HG03571 (cell line): ENCODE data around the gene GRID2.

Experiments
- ATAC-seq: cut with Tn5 transposase; IDR thresholded peaks from one replicate; pipeline ENCODE4 v1.9.1; 2021; ENCODE audit not compliant: unreplicated experiment

GRID2 gene

GRCh38 chr4:93467484-93468155 is 1163.9 kb downstream of the GRID2 start:
- no peak for ATAC-seq

GRCh38 chr4:93469560-93469959 is 1165.8 kb downstream of the GRID2 start:
- no peak for ATAC-seq

GRCh38 chr4:93475730-93476129 is 1172.0 kb downstream of the GRID2 start:
- no peak for ATAC-seq

- ATAC-seq = no peak
Observed at GRCh38 chr4:93478805-93479204, 1175.0 kb downstream of the GRID2 start.

DNA sequence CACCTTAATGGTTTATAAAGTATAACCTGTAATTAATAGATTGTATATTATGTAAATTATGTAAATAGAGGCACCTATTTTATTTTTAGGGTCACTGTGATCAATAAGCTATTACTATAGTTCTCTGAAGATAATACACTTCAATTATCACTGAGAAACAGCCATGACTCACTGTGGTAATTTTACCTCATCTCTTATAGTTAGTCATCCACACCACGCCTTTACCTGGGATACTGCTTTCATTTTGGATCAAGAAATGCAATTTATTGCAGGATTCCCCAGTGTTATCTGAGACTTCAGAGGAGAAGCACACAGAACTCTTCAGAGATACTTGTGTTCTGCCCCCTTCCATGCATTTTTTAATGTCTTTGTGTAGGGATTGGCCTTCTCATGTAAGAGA is 1176.7 kb downstream of the GRID2 start:
- ATAC-seq = no peak

GRCh38 chr4:93495346-93495745 is 1191.6 kb downstream of the GRID2 start:
- ATAC-seq = no peak

DNA sequence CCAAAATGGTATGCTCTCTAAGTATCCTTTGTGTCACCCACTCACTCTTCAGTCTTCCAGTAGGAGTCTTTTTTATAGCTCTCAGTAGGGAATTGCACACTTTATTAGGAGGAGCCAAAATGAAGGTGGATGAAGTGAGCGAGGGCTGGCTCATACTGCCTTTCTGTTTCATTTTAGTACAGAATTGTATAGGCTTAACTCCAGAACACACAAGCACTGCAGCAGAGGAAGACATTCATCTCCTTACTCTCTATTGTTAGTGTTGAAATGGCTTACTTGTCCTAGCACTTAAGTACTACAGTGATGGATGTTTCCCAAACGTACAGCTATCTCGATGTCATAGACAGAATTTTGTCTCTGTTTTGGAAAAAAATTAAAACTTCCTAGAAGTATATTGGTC is 1197.5 kb downstream of the GRID2 start:
- no peak for ATAC-seq

DNA sequence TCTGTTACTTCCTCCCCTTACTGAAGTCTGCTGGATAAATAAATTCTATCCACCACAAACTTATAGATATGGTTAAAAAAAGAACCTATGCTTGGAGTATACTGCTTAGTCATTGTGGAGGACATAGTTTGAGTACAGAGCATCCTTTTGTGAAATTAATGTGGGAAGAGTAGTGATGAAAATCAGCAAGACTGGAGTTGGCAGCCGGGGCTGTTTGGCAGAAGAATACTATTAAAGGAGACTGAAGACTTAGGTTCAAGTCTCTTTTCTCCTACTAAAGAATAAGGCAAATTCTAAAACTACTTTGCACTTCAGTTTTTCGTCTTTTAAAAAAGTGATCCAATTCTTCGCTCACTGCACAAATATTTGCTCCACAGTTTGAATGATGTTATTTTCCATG is 1198.2 kb downstream of the GRID2 start:
- ATAC-seq = no peak

GRCh38 chr4:93502991-93503390 is 1199.2 kb downstream of the GRID2 start:
- no peak for ATAC-seq

- ATAC-seq = no peak
Observed at GRCh38 chr4:93513851-93514250, 1210.1 kb downstream of the GRID2 start.

GRCh38 chr4:93515208-93515607 is 1211.4 kb downstream of the GRID2 start:
- ATAC-seq = no peak

GRCh38 chr4:93529692-93530372 is 1226.1 kb downstream of the GRID2 start:
- no peak for ATAC-seq

- no peak for ATAC-seq
Observed at GRCh38 chr4:93532234-93532633, 1228.5 kb downstream of the GRID2 start.

- ATAC-seq = no peak
Observed at GRCh38 chr4:93540562-93540961, 1236.8 kb downstream of the GRID2 start.

DNA sequence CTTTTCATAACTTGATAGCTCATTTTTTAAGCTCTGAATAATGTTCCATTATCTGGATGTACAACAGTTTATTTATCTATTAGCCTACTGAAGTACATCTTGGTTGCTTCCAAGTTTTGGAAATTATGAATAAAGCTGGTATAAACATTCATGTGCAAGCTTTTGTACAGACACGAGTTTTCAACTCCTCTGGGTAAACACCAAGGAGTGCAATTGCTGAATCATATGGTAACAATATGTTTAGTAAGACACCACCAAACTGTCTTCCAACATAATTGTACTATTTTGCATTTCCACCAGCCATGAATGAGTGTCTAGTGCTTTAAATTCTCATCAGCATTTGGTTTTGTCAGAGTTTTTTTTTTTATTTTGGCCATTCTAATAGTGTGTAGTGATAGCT is 1258.1 kb downstream of the GRID2 start:
- ATAC-seq = no peak

GRCh38 chr4:93568758-93569157 is 1265.0 kb downstream of the GRID2 start:
- no peak for ATAC-seq

GRCh38 chr4:93573285-93573684 is 1269.5 kb downstream of the GRID2 start:
- no peak for ATAC-seq

GRCh38 chr4:93578942-93579341 is 1275.2 kb downstream of the GRID2 start:
- no peak for ATAC-seq

DNA sequence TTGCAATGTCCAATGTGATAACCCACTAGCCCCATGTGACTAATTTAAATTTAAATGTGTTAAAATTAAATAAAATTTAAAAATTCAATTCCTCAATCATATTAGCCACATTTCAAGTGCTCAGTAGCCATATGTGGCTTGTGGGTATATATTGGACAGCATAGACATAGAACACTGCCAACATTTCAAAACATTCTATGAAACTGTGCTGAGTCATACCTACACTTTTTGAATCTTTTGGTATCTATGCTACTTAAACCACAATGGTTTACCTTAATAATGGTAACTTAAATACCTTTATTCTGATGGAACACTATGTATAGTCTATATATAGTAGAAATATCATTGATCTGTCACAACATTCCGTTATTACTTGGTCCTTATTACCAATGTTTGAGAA is 1301.4 kb downstream of the GRID2 start:
- ATAC-seq = no peak

DNA sequence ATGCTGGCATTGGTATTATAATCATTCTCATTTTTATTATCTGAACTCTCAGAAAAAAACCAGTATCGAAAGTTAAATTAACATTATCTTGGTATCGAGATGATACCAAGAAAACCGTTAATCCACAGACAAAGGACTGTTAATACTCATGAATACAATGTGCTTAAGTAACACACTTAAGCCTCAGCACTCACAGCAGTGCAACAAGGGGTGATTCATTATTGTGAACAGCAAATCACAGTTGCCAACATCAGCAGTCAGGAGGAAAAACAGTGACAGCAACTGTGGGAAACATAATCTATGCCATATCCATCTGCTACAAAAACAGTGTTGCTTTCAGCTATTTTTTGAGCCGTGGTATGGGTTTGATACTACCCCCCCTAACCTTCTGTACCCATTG is 1313.8 kb downstream of the GRID2 start:
- ATAC-seq = no peak

GRCh38 chr4:93633721-93634120 is 1330.0 kb downstream of the GRID2 start:
- ATAC-seq = no peak

DNA sequence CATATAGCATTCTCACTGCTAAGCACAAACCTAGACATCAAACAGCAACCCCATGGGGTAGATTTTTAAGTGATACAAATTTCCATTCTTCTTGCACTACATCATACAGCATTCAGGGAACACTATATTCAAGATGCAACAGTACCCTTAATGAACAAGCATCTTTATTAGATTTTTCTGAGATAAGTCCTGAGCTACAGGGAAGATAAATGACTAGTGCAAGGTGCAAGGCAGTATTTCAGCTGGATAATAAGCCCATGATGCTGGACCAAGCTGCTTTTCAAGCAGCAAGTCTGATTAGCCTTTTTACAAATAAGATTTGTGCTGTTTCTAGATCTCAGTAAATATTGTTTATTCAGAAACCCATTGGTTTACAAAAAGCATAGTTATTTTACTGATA is 1332.2 kb downstream of the GRID2 start:
- ATAC-seq = no peak

DNA sequence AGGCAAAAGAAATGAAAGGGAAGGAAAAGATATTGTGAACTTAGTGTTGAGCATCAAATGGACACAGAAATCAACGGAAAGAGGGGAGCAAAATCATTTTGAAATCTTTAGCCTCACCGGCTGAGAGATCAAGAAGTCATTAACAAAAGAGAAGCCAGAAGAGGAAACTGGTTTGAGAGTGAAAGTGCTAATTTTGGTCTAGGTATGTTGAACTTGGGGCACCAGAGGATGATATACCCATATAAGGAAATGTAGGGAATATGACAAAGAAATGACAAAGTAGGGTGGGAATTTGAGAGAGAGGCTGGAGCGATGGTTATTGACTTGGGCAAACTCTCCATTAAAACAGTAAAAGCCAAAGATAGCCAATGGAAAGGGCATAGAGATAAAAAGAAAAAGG is 1341.4 kb downstream of the GRID2 start:
- ATAC-seq = no peak
